Stimulated activated CD8-positive, alpha-beta memory T cell treated with anti-CD3 and anti-CD28 coated beads, Interleukin-4, amount 100 ng/mL, for 48 hours (primary cell): ENCODE data around the gene SCGB1A1.
A peak's percentile ranks its signal among the peaks of the same experiment; 100 is the strongest.

Experiments
- DNase-seq: peaks from one replicate; pipeline ENCODE4 v3.0.0-alpha.2; 2020

Gene SCGB1A1

GRCh38 chr11:62452261-62452660 lies 33.4 kb downstream of the SCGB1A1 start:
- DNase-seq = no peak

- no peak for DNase-seq
These were observed 34.1 kb downstream of the SCGB1A1 start for GRCh38 chr11:62452839-62453468.

- no peak for DNase-seq
These were observed 37.8 kb downstream of the SCGB1A1 start for GRCh38 chr11:62456630-62457029.

GRCh38 chr11:62457478-62457877 lies 38.6 kb downstream of the SCGB1A1 start:
- no peak for DNase-seq

GRCh38 chr11:62458212-62459002 lies 39.6 kb downstream of the SCGB1A1 start:
- no peak for DNase-seq

- no peak for DNase-seq
These were observed 40.2 kb downstream of the SCGB1A1 start for GRCh38 chr11:62459080-62459479.

GRCh38 chr11:62461740-62462507 lies 43.1 kb downstream of the SCGB1A1 start:
- DNase-seq = no peak

- no peak for DNase-seq
These were observed 43.7 kb downstream of the SCGB1A1 start for GRCh38 chr11:62462508-62462892.

GRCh38 chr11:62463121-62463542 lies 44.3 kb downstream of the SCGB1A1 start:
- DNase-seq = no peak

GRCh38 chr11:62464655-62465054 lies 45.8 kb downstream of the SCGB1A1 start:
- no peak for DNase-seq

- DNase-seq = no peak
These were observed 47.6 kb downstream of the SCGB1A1 start for GRCh38 chr11:62466444-62466843.

GRCh38 chr11:62468577-62468976 lies 49.7 kb downstream of the SCGB1A1 start:
- no peak for DNase-seq

- DNase-seq = no peak
These were observed 52.8 kb downstream of the SCGB1A1 start for GRCh38 chr11:62471603-62472002.

- peak; percentile 25 for DNase-seq
These were observed 53.4 kb downstream of the SCGB1A1 start for GRCh38 chr11:62472063-62472884.
